Measurements from ENCODE around the gene CUBN.

CUBN gene

GRCh38 chr10:17171141-17171641 lies 41.6 kb upstream of the CUBN start:
- Histone ChIP-seq H3K4me3 (ENCODE audit: low read depth, low read length) (no peak overlapping the region), H3K36me3 (ENCODE audit: control insufficient read depth in 2 of 2, insufficient read depth in 1 of 2, low read length in 2 of 2) (no peaks in the 10 kb centered on the region), H3K4me1 (ENCODE audit: control insufficient read depth, insufficient read depth, low read length) (no peaks in the 10 kb centered on the region), H3K9me3 (ENCODE audit: control insufficient read depth, insufficient read depth, low read depth, low read length) (no peaks in the 10 kb centered on the region), H3K27ac (ENCODE audit: extremely low read depth, low read depth, low read length) (no peak overlapping the region)
- ChIA-PET CTCF (no interaction called here), POLR2A (no interaction called here)
- no peak for TF ChIP-seq ZNF16 (tag by site-specific recombination; IDR thresholded peaks at IDR 0.05; ENCODE audit: low read depth)
- 0 out of 2 replicates have a peak, but pooled peaks have one; percentile 17 for TF ChIP-seq SCRT1 (tag by site-specific recombination; IDR thresholded peaks at IDR 0.05; ENCODE audit: borderline replicate concordance)
- TF ChIP-seq SCRT2 (tag by site-specific recombination; IDR thresholded peaks at IDR 0.05), result peak; percentile 79

DNA sequence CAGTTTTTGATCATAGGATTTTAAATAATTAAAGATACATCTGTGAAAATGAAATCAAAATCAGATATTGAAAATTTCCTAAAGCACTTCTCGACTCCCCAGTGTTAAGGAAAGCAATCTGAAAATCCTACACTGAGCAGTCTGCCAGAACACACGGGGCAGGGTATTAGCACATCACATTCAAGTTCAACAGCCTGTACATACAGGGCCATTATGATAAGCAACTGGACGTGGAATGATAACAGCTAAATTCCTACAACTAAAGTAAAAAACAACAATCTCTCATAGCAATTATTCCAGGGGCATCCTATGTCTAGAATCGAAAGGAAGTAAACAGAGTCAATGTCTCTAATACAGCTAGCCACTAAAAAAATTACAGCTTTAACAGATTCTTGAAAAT lies 40.2 kb upstream of the CUBN start:
- Histone ChIP-seq H3K4me3 (ENCODE audit: low read depth, low read length) (no peak overlapping the region), H3K36me3 (ENCODE audit: control insufficient read depth in 2 of 2, insufficient read depth in 1 of 2, low read length in 2 of 2) (no peaks in the 10 kb centered on the region), H3K27ac (ENCODE audit: extremely low read depth, low read depth, low read length) (no peak overlapping the region), H3K9me3 (ENCODE audit: control insufficient read depth, insufficient read depth, low read depth, low read length) (no peaks in the 10 kb centered on the region), H3K4me1 (ENCODE audit: control insufficient read depth, insufficient read depth, low read length) (no peaks in the 10 kb centered on the region)
- TF ChIP-seq ZNF10 (tag by site-specific recombination; IDR thresholded peaks at IDR 0.05) (no peak), ZBTB49 (tag by site-specific recombination; IDR thresholded peaks at IDR 0.05; ENCODE audit: low read depth) (no peak), ZNF707 (tag by site-specific recombination; IDR thresholded peaks at IDR 0.05) (no peak), RBAK (tag by site-specific recombination; IDR thresholded peaks at IDR 0.05) (no peak), HOXA7 (CRISPR knock-in tag; IDR thresholded peaks at IDR 0.05; ENCODE audit: borderline replicate concordance) (no peak)
- CTCF ChIA-PET, result no interaction called here
- POLR2A ChIA-PET, result no interaction called here

- POLR2A ChIA-PET, result interaction anchor here (0.5 kb wide), 1 partner anchor 62 kb away, joined by 3 read pairs; no protein-coding TSS in a partner anchor
- no peaks in the 10 kb centered on the region for H3K36me3 ChIP-seq (ENCODE audit: control insufficient read depth in 2 of 2, insufficient read depth in 1 of 2, low read length in 2 of 2)
- CTCF ChIA-PET, result no interaction called here
- H3K9me3 ChIP-seq (ENCODE audit: control insufficient read depth, insufficient read depth, low read depth, low read length), result no peaks in the 10 kb centered on the region
- H3K4me3 ChIP-seq (ENCODE audit: low read depth, low read length), result no peak overlapping the region
- H3K4me1 ChIP-seq (ENCODE audit: control insufficient read depth, insufficient read depth, low read length), result no peaks in the 10 kb centered on the region
- no peak overlapping the region for H3K27ac ChIP-seq (ENCODE audit: extremely low read depth, low read depth, low read length)
- TF ChIP-seq, protein P1, sequence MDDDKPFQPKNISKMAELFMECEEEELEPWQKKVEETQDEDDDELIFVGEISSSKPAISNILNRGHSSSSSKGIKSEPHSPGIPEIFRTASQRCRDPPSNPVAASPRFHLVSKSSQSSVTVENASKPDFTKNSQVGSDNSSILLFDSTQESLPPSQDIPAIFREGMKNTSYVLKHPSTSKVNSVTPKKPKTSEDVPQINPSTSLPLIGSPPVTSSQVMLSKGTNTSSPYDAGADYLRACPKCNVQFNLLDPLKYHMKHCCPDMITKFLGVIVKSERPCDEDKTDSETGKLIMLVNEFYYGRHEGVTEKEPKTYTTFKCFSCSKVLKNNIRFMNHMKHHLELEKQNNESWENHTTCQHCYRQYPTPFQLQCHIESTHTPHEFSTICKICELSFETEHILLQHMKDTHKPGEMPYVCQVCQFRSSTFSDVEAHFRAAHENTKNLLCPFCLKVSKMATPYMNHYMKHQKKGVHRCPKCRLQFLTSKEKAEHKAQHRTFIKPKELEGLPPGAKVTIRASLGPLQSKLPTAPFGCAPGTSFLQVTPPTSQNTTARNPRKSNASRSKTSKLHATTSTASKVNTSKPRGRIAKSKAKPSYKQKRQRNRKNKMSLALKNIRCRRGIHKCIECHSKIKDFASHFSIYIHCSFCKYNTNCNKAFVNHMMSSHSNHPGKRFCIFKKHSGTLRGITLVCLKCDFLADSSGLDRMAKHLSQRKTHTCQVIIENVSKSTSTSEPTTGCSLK (tag by site-specific recombination; IDR thresholded peaks at IDR 0.05), result no peak
- no peak for TF ChIP-seq ZBTB44 (tag by site-specific recombination; IDR thresholded peaks at IDR 0.05)
- no peak for TF ChIP-seq ZNF658 (tag by site-specific recombination; IDR thresholded peaks at IDR 0.05)
- no peak for TF ChIP-seq ZNF114 (tag by site-specific recombination; IDR thresholded peaks at IDR 0.05)
- no peak for TF ChIP-seq RBAK (tag by site-specific recombination; IDR thresholded peaks at IDR 0.05)
- TF ChIP-seq ZNF274 (IDR thresholded peaks at IDR 0.05; ENCODE audit: low read length), result no peak
- TF ChIP-seq ZNF274 (tag by site-specific recombination; IDR thresholded peaks at IDR 0.05; ENCODE audit: borderline replicate concordance), result no peak
- no peak for TF ChIP-seq ZNF324 (tag by site-specific recombination; IDR thresholded peaks at IDR 0.05)
- no peak for TF ChIP-seq ZNF311 (tag by site-specific recombination; IDR thresholded peaks at IDR 0.05; ENCODE audit: borderline replicate concordance)
- no peak for TF ChIP-seq ZNF529 (tag by site-specific recombination; IDR thresholded peaks at IDR 0.05; ENCODE audit: insufficient replicate concordance)
- TF ChIP-seq MEIS1 (CRISPR knock-in tag; IDR thresholded peaks at IDR 0.05; ENCODE audit: borderline replicate concordance), result no peak
- TF ChIP-seq ZSCAN16 (tag by site-specific recombination; IDR thresholded peaks at IDR 0.05), result no peak
- no peak for TF ChIP-seq PRDM6 (tag by site-specific recombination; IDR thresholded peaks at IDR 0.05)
- no peak for TF ChIP-seq ZNF426 (tag by site-specific recombination; IDR thresholded peaks at IDR 0.05)
- no peak for TF ChIP-seq ZNF24 (tag by site-specific recombination; IDR thresholded peaks at IDR 0.05)
- TF ChIP-seq ZNF561 (tag by site-specific recombination; IDR thresholded peaks at IDR 0.05; ENCODE audit: borderline replicate concordance), result no peak
- TF ChIP-seq ZNF777 (tag by site-specific recombination; IDR thresholded peaks at IDR 0.05; ENCODE audit: borderline replicate concordance), result no peak
- TF ChIP-seq HOXC10 (CRISPR knock-in tag; IDR thresholded peaks at IDR 0.05), result no peak
These were observed 37.1 kb upstream of the CUBN start for GRCh38 chr10:17166699-17167098.
